ENCODE data around the gene ASPG.
"Not testable (repeated sequence)": the region's sequence is repeated elsewhere in the genome, so short reads cannot be mapped to it uniquely, and the experiment has no call there.

Gene ASPG

GRCh38 chr14:104149617-104150135 is 64.2 kb downstream of the ASPG start:
- DNase-seq, result peak; percentile 95

- peak; percentile 95 for DNase-seq
These were observed 64.9 kb downstream of the ASPG start for GRCh38 chr14:104150136-104151025.

- DNase-seq, result no peak
These were observed 65.5 kb downstream of the ASPG start for GRCh38 chr14:104151026-104151381.

GRCh38 chr14:104151566-104152245 is 66.2 kb downstream of the ASPG start:
- peak; percentile 77 for DNase-seq

- no peak for DNase-seq
These were observed 66.7 kb downstream of the ASPG start for GRCh38 chr14:104152246-104152575.

- DNase-seq, result no peak
These were observed 67.3 kb downstream of the ASPG start for GRCh38 chr14:104152686-104153393.

- DNase-seq, result not testable (repeated sequence)
These were observed 67.9 kb downstream of the ASPG start for GRCh38 chr14:104153394-104153755.

- no peak for DNase-seq
These were observed 68.7 kb downstream of the ASPG start for GRCh38 chr14:104154246-104154645.

GRCh38 chr14:104155513-104155912 is 70.0 kb downstream of the ASPG start:
- DNase-seq, result no peak

GRCh38 chr14:104156142-104156541 is 70.6 kb downstream of the ASPG start:
- no peak for DNase-seq

- DNase-seq, result peak; percentile 83
These were observed 71.8 kb downstream of the ASPG start for GRCh38 chr14:104157016-104157928.

- peak; percentile 95 for DNase-seq
These were observed 73.6 kb downstream of the ASPG start for GRCh38 chr14:104158827-104159798.

- DNase-seq, result no peak
These were observed 74.5 kb downstream of the ASPG start for GRCh38 chr14:104159990-104160389.

- peak; percentile 41 for DNase-seq
These were observed 76.3 kb downstream of the ASPG start for GRCh38 chr14:104161602-104162367.

- no peak for DNase-seq
These were observed 77.0 kb downstream of the ASPG start for GRCh38 chr14:104162495-104162894.

- DNase-seq, result no peak
These were observed 78.0 kb downstream of the ASPG start for GRCh38 chr14:104163541-104163940.

GRCh38 chr14:104164041-104164440 is 78.5 kb downstream of the ASPG start:
- DNase-seq, result no peak

- DNase-seq, result no peak
These were observed 79.0 kb downstream of the ASPG start for GRCh38 chr14:104164512-104164911.

Measured in eye (tissue), 1 donor.